Liver (tissue), 9 donors: Measurements from ENCODE around the gene DPT. TPM values are rescaled to one million over a fixed set of nuclear protein-coding genes. Genes with fewer than 3 reads are reported as not detected.
"Not testable (repeated sequence)": the region's sequence is repeated elsewhere in the genome, so short reads cannot be mapped to it uniquely, and the experiment has no call there.

Source experiments
- DNase-seq: peaks from one replicate; pipeline ENCODE4 v3.0.0-alpha.2; 2017; ENCODE audit warnings: low spot score
- H3K27ac ChIP-seq, 2 donors: one replicate each; pipeline ENCODE4 v1.7.0; 2013; ENCODE audit warnings: inconsistent platforms in 2 of 2, low read length in 2 of 2, control low read depth in 1 of 2, low read depth in 1 of 2, mild to moderate bottlenecking in 1 of 2
- H3K27me3 ChIP-seq, 4 donors: one replicate each; pipeline versions ENCODE4 v1.6.1 to v1.7.0; 2013; ENCODE audit warnings: low read length in 3 of 4, inconsistent platforms in 1 of 4, mild to moderate bottlenecking in 1 of 4, moderate library complexity in 1 of 4; ENCODE audit not compliant: control insufficient read depth in 4 of 4, insufficient read depth in 4 of 4
- H3K36me3 ChIP-seq, 4 donors: one replicate each; pipeline versions ENCODE4 v1.6.1 to v1.7.0; 2013; ENCODE audit warnings: low read length in 3 of 4, mild to moderate bottlenecking in 3 of 4, low read depth in 1 of 4, moderate library complexity in 1 of 4; ENCODE audit not compliant: control insufficient read depth in 4 of 4, insufficient read depth in 3 of 4
- H3K4me1 ChIP-seq, 4 donors: one replicate each; pipeline versions ENCODE4 v1.6.1 to v1.7.0; 2013; ENCODE audit warnings: low read length in 3 of 4, mild to moderate bottlenecking in 3 of 4, moderate library complexity in 1 of 4; ENCODE audit not compliant: control insufficient read depth in 4 of 4, insufficient read depth in 4 of 4
- H3K4me3 ChIP-seq, 3 donors: one replicate each; pipeline versions ENCODE4 v1.6.1 to v1.7.0; 2013; ENCODE audit warnings: low read length in 3 of 3, control low read depth in 1 of 3, low read depth in 1 of 3, mild to moderate bottlenecking in 1 of 3
- H3K9ac ChIP-seq, 2 donors: one replicate each; pipeline ENCODE4 v1.7.0; 2013; ENCODE audit warnings: low read length in 2 of 2, mild to moderate bottlenecking in 2 of 2, moderate library complexity in 2 of 2, control low read depth in 1 of 2, low read depth in 1 of 2
- H3K9me3 ChIP-seq, 4 donors: one replicate each; pipeline versions ENCODE4 v1.6.1 to v1.7.0; 2013; ENCODE audit warnings: low read length in 3 of 4; ENCODE audit not compliant: control insufficient read depth in 4 of 4
- ATF3 ChIP-seq: IDR thresholded peaks from 2 replicates; pipeline ENCODE4 v1.6.1; 2016; ENCODE audit warnings: antibody characterized with exemption
- CTCF ChIP-seq: fragments of 150-350 bp; IDR thresholded peaks from 2 replicates; pipeline ENCODE4 v1.5.1; 2017; ENCODE audit warnings: improper control_type of control experiment, low read depth, low read length; ENCODE audit not compliant: missing input control
- EGR1 ChIP-seq, 2 donors: IDR thresholded peaks; 2 replicates each; pipeline ENCODE4 v1.6.1; 2016 to 2018; ENCODE audit warnings: antibody characterized with exemption in 2 of 2, low read depth in 2 of 2
- FOXA1 ChIP-seq: IDR thresholded peaks from 2 replicates; pipeline ENCODE4 v1.6.1; 2016; ENCODE audit warnings: antibody characterized with exemption
- FOXA2 ChIP-seq: IDR thresholded peaks from 2 replicates; pipeline ENCODE4 v1.6.1; 2016; ENCODE audit warnings: antibody characterized with exemption
- GABPA ChIP-seq, 2 donors: IDR thresholded peaks in 1 of 2; conservative IDR thresholded peaks in 1 of 2; 2 replicates each; pipeline ENCODE4 v1.6.1; 2016; ENCODE audit warnings: antibody characterized with exemption in 2 of 2, mild to moderate bottlenecking in 1 of 2, moderate library complexity in 1 of 2
- HNF4A ChIP-seq, 2 donors: conservative IDR thresholded peaks; 2 replicates each; pipeline ENCODE4 v1.6.1; 2016; ENCODE audit warnings: antibody characterized with exemption in 2 of 2, mild to moderate bottlenecking in 2 of 2
- HNF4G ChIP-seq: IDR thresholded peaks from 2 replicates; pipeline ENCODE4 v1.6.1; 2016; ENCODE audit warnings: antibody characterized with exemption
- JUND ChIP-seq, 2 donors: IDR thresholded peaks; 2 replicates each; pipeline ENCODE4 v1.6.1; 2016; ENCODE audit warnings: antibody characterized with exemption in 2 of 2
- MAX ChIP-seq: IDR thresholded peaks from 2 replicates; pipeline ENCODE4 v1.6.1; 2016; ENCODE audit warnings: antibody characterized with exemption
- NR2F2 ChIP-seq: IDR thresholded peaks from 2 replicates; pipeline ENCODE4 v1.6.1; 2016; ENCODE audit warnings: antibody characterized with exemption
- RAD21 ChIP-seq, 2 donors: IDR thresholded peaks; 2 replicates each; pipeline ENCODE4 v1.6.1; 2016; ENCODE audit warnings: antibody characterized with exemption in 2 of 2, mild to moderate bottlenecking in 2 of 2
- REST ChIP-seq: IDR thresholded peaks from 2 replicates; pipeline ENCODE4 v1.6.1; 2016; ENCODE audit warnings: antibody characterized with exemption, mild to moderate bottlenecking
- RXRA ChIP-seq, 2 donors: IDR thresholded peaks; 2 replicates each; pipeline ENCODE4 v1.6.1; 2017 to 2018; ENCODE audit warnings: antibody characterized with exemption in 2 of 2, mild to moderate bottlenecking in 1 of 2
- SP1 ChIP-seq: IDR thresholded peaks from 2 replicates; pipeline ENCODE4 v1.6.1; 2018; ENCODE audit warnings: antibody characterized with exemption, mild to moderate bottlenecking
- YY1 ChIP-seq: IDR thresholded peaks from 2 replicates; pipeline ENCODE4 v1.6.1; 2016; ENCODE audit warnings: antibody characterized with exemption, mild to moderate bottlenecking
- ZBTB33 ChIP-seq: IDR thresholded peaks from 2 replicates; pipeline ENCODE4 v1.6.1; 2016; ENCODE audit warnings: antibody characterized with exemption
- WGBS: extraction: QIAGEN DNeasy Blood & Tissue Kit; methylation state at CpG from one replicate; pipeline ENCODE4 v1.1.7; 2013; 5-methylcytosine and 5-hydroxymethylcytosine counted together
- polyA plus RNA-seq, 2 donors: library from polyadenylated mRNA; stranded (reverse) in 1 of 2; unstranded in 1 of 2; fragments of 200-250 nt in 1 of 2; fragments of >200 nt in 1 of 2; fragmentation: Nextera tagmentation in 1 of 2; extraction: Ambion mirVana in 1 of 2; gene quantifications; one replicate each; pipeline versions ENCODE4 v1.2.1 to v1.2.3, GENCODE V29; 2013 to 2015
- total RNA-seq, 2 donors: library from RNA; depleted of rRNA; stranded (reverse); fragments of >200 nt; gene quantifications; one replicate each; pipeline ENCODE4 v1.2.3, GENCODE V29; 2014
- donor health status: healthy.
- donor health status: healthy.
- donor health status: healthy.
- donor health status: healthy.
- donor health status: healthy.

DPT gene
- total and polyA plus RNA-seq, 4 donors = 0.42 to 5.0 (median 3.0) TPM

- H3K4me3 ChIP-seq = no peak overlapping the region
- peaks cover 3 to 28% (median 19%) of the 10 kb centered on the region in 4 donors for H3K4me1 ChIP-seq
- H3K36me3 ChIP-seq = no peaks in the 10 kb centered on the region
- no peak overlapping the region for H3K27ac ChIP-seq
- WGBS = 94% methylated on average over 4 of the region's 4 CpGs
- H3K9ac ChIP-seq = no peak overlapping the region
- no peaks in the 10 kb centered on the region for H3K9me3 ChIP-seq
- no peaks in the 10 kb centered on the region for H3K27me3 ChIP-seq
- no peak for TF ChIP-seq FOXA1
- TF ChIP-seq RXRA (IDR thresholded peaks at IDR 0.05) = no peak
- TF ChIP-seq YY1 = no peak
- TF ChIP-seq REST = no peak
- no peak for TF ChIP-seq NR2F2
- TF ChIP-seq GABPA (IDR thresholded peaks at IDR 0.05 in 1 of 2, conservative IDR thresholded peaks at IDR 0.05 in 1 of 2) = no peak
- TF ChIP-seq ZBTB33 = no peak
- TF ChIP-seq ATF3 = no peak
- TF ChIP-seq CTCF = no peak
- TF ChIP-seq SP1 = no peak
- TF ChIP-seq MAX = no peak
- no peak for TF ChIP-seq FOXA2
- no peak for TF ChIP-seq EGR1 (IDR thresholded peaks at IDR 0.05; ENCODE audit: low read depth in 2 of 2)
- TF ChIP-seq JUND (IDR thresholded peaks at IDR 0.05) = no peak
- TF ChIP-seq HNF4A (conservative IDR thresholded peaks at IDR 0.05) = no peak
- TF ChIP-seq HNF4G = no peak
- no peak for TF ChIP-seq RAD21 (IDR thresholded peaks at IDR 0.05)
- DNase-seq = no peak
Observed at GRCh38 chr1:168771104-168771630, 42.2 kb upstream of the DPT start.

- H3K4me1 ChIP-seq = peaks cover 3 to 28% (median 19%) of the 10 kb centered on the region in 4 donors
- H3K9ac ChIP-seq, H3K9me3 ChIP-seq, H3K27me3 ChIP-seq, H3K36me3 ChIP-seq, H3K4me3 ChIP-seq, DNase-seq, H3K27ac ChIP-seq: not testable (repeated sequence)
- WGBS = 98% methylated on average over 3 of the region's 3 CpGs
Observed at GRCh38 chr1:168769893-168770292, 40.9 kb upstream of the DPT start.
